Measurements from ENCODE around the gene FRMD8.
A peak's percentile ranks its signal among the peaks of the same experiment; 100 is the strongest.

FRMD8 gene

GRCh38 chr11:65454696-65455456 lies 68.4 kb downstream of the FRMD8 start:
- peak; percentile 76 for DNase-seq (ENCODE audit: low spot score)

GRCh38 chr11:65456418-65456817 lies 70.0 kb downstream of the FRMD8 start:
- DNase-seq (ENCODE audit: low spot score): no peak

- no peak for DNase-seq (ENCODE audit: low spot score)
Measured at GRCh38 chr11:65459552-65459951, 73.1 kb downstream of the FRMD8 start.
